Body of pancreas (tissue), 4 donors: Measurements from ENCODE around the gene CCNDBP1. TPM values are rescaled to one million over a fixed set of nuclear protein-coding genes. Genes with fewer than 3 reads are reported as not detected.

Experiments
- ATAC-seq: fragments of 150-250 bp; one replicate; pipeline ENCODE4 v1.9.1; 2016
- DNase-seq, 4 donors: peaks; one replicate each; pipeline ENCODE4 v3.0.0-alpha.2; 2019
- H3K27ac ChIP-seq, 4 donors: fragments of 200-600 bp; sonication (generic); 1 replicate in 3 of 4; 2 replicates in 1 of 4; pipeline versions ENCODE4 v1.5.1 to v1.6.1; 2016 to 2019; ENCODE audit warnings: mild to moderate bottlenecking in 1 of 4, mixed read lengths in 1 of 4, moderate library complexity in 1 of 4
- H3K27me3 ChIP-seq, 2 donors: fragments of 200-600 bp; sonication (generic); one replicate each; pipeline ENCODE4 v1.6.0; 2016; ENCODE audit warnings: mild to moderate bottlenecking in 1 of 2
- H3K36me3 ChIP-seq, 2 donors: fragments of 200-600 bp; sonication (generic); replicated peaks in 1 of 2; 2 replicates each; pipeline ENCODE4 v1.5.1; 2016; ENCODE audit warnings: low read depth in 2 of 2; ENCODE audit not compliant: insufficient read depth in 1 of 2
- H3K4me1 ChIP-seq: fragments of 200-600 bp; sonication (generic); one replicate; pipeline ENCODE4 v1.6.0; 2016
- H3K4me3 ChIP-seq, 2 donors: fragments of 200-600 bp; sonication (generic); 1 replicate in 1 of 2; 2 replicates in 1 of 2; pipeline ENCODE4 v1.5.1; 2016 to 2019
- H3K9me3 ChIP-seq, 3 donors: fragments of 200-600 bp; sonication (generic); 1 replicate in 2 of 3; 2 replicates in 1 of 3; pipeline ENCODE4 v1.5.1; 2016
- POLR2A ChIP-seq, 3 donors: fragments of 450-650 bp; IDR thresholded peaks; one replicate each; pipeline ENCODE4 v1.6.1; 2016; ENCODE audit warnings: antibody characterized with exemption in 3 of 3, mild to moderate bottlenecking in 2 of 3
- WGBS, 2 donors: methylation state at CpG; one replicate each; pipeline ENCODE4 v1.1.5; 2017; 5-methylcytosine and 5-hydroxymethylcytosine counted together
- intact Hi-C: fragments of 100-400 bp; cut with DNase I; formaldehyde crosslinking; loops from one replicate; pipeline ENCODE4 v1.15.1; 2023
- total RNA-seq, 2 donors: library from RNA; depleted of rRNA; stranded (reverse); fragments of >200 nt; gene quantifications; one replicate each; pipeline ENCODE4 v1.1.0, GENCODE V29; 2016
- TF ChIP-seq, protein P1 (sequence below), 7 experiments: fragments of 450-650 bp in 4 of 7; fragments of 200-600 bp in 3 of 7; sonication (generic) in 3 of 7; IDR thresholded peaks; one replicate each; pipeline ENCODE4 v1.5.1; 2016 to 2019; ENCODE audit warnings: antibody characterized with exemption in 7 of 7

The CCNDBP1 gene
- total RNA-seq, 2 donors from 2014 or later = 15.5 to 37.1 TPM

DNA sequence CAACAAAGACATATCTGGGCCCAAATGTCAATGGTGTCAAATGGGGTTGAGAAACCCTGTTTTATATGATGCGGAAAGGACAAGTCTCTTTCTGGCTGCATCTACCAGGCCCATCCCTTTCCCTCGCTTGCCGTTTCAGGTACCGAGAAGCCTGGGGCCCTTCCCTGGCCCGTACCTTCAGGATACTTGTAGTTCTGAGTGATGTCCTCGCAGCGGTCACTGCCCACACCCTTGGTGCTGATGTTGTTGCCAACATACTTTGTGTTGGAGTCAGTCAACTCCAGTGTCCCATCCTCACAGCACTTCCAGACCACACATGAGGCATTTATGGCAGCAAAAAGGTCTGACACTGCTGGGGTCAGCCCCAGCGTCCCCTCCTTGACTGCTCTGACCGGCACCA lies 21.8 kb downstream of the CCNDBP1 start:
- intact Hi-C loops = no loop called here
- no peak for DNase-seq
- TF ChIP-seq, protein P1, sequence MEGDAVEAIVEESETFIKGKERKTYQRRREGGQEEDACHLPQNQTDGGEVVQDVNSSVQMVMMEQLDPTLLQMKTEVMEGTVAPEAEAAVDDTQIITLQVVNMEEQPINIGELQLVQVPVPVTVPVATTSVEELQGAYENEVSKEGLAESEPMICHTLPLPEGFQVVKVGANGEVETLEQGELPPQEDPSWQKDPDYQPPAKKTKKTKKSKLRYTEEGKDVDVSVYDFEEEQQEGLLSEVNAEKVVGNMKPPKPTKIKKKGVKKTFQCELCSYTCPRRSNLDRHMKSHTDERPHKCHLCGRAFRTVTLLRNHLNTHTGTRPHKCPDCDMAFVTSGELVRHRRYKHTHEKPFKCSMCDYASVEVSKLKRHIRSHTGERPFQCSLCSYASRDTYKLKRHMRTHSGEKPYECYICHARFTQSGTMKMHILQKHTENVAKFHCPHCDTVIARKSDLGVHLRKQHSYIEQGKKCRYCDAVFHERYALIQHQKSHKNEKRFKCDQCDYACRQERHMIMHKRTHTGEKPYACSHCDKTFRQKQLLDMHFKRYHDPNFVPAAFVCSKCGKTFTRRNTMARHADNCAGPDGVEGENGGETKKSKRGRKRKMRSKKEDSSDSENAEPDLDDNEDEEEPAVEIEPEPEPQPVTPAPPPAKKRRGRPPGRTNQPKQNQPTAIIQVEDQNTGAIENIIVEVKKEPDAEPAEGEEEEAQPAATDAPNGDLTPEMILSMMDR (IDR thresholded peaks at IDR 0.05) = no peak
- no peak for TF ChIP-seq POLR2A (IDR thresholded peaks at IDR 0.05)

DNA sequence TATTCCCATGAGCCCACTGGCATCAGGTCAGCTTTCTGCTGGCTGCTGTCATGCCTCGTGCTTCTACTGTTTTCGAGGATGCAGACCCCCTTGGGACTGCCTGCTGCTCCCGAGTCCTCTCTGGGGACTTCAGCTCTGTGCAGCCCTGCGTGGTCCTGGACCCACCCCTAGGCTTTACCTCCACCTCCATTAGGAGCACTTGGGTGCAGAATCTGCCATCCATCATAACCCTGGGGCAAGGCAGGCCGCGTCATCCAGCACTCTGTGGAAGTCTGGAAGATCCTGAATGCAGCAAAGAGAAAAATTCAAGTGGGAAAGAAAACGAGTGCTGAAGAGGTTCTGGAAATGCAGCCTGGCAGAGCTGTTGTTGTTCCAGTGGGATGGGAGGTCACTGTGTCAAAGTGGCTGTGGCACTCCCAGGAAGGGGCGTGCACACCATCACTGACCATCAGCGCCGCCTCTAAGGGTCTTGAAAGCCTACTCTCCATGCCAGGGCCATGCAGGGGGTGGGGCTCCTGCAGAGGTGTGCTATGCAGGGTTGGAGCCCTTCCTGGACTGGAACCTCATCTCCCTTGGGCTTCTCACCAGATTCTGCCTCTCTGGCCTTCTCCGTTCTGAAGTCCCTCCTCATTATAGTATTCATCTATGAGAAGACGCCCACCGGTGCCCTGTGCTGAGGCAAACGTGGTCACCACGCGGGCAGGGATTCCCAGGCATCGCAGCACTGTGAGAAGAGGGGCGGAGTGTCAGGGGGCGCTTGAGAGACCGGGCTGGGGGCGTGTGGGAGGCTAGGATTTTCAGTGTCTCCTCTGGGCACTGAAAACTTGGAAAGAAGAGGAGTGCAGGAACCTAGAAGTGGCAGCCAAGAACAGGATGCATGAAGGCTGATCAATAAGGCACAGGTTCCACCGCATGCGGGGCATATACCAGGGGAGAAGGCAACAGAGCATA lies 23.1 kb downstream of the CCNDBP1 start:
- intact Hi-C loops = no loop called here
- TF ChIP-seq POLR2A (IDR thresholded peaks at IDR 0.05) = no peak
- TF ChIP-seq, protein P1 (IDR thresholded peaks at IDR 0.05) = no peak
- Histone ChIP-seq H3K9me3 (no peaks in the 10 kb centered on the region), H3K36me3 (no peaks in the 10 kb centered on the region), H3K27ac (no peak overlapping the region), H3K27me3 (peaks cover 0 to 9% of the 10 kb centered on the region in 2 donors), H3K4me1 (no peaks in the 10 kb centered on the region), H3K4me3 (no peak overlapping the region)
- no peak for ATAC-seq
- DNase-seq = no peak
- WGBS, 2 donors = 43 to 51% methylated on average over 18 to 21 of the region's 23 CpGs

More for the DNA sequence above, 21.8 kb downstream of the CCNDBP1 start:
- Histone ChIP-seq H3K9me3 (no peaks in the 10 kb centered on the region), H3K36me3 (no peaks in the 10 kb centered on the region), H3K4me3 (no peak overlapping the region), H3K4me1 (no peaks in the 10 kb centered on the region), H3K27ac (no peak overlapping the region), H3K27me3 (peaks cover 0 to 9% of the 10 kb centered on the region in 2 donors)
- 75 to 82% methylated on average over 5 to 9 of the region's 9 CpGs for WGBS, 2 donors
- no peak for ATAC-seq

DNA sequence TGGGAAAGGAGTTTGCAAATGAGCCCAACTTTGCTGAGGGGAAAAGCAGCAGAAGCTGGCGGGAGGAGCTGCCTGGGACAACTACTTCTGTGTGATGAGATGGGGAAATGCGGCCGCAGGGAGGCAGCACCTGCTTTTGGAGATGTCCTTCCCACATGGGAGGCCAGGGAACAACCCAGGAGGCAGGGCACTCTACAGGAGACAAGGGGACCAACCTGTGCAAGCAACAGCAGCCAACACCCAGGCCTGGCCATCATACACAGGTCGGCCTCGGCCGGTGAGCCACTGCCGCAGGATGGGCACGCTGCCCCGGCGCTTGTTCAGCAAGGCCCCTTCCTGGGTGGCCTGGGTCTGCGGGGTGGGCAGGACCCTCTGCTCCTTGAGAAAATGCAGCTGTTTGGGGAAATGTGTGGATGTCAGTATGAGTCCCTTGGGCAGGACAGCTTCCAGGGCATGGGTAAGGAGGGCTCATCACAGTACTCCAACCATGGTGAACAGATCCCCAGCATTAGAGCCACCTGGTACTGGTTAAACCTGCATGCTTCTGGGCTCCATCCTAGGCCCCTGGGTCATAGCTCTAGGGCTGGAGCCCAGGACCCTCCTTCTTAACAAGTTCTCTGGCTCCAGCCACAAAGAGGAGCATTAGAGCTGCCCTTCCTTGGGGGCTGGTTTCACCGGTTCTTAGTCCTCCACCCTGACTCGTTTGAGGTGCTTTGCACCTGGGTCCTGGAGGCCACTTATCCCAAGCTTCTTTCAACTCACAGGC lies 24.0 kb downstream of the CCNDBP1 start:
- Histone ChIP-seq H3K36me3 (no peaks in the 10 kb centered on the region), H3K4me1 (no peaks in the 10 kb centered on the region), H3K9me3 (no peaks in the 10 kb centered on the region), H3K27ac (no peak overlapping the region), H3K4me3 (no peak overlapping the region), H3K27me3 (peaks cover 0 to 9% of the 10 kb centered on the region in 2 donors)
- intact Hi-C loops = no loop called here
- DNase-seq (peak in 2 of 4 donors; percentile 13 to 34), ATAC-seq (no peak)
- TF ChIP-seq, protein P1 (IDR thresholded peaks at IDR 0.05) = peak in 2 of 7 experiments; percentile 2 to 5
- TF ChIP-seq POLR2A (IDR thresholded peaks at IDR 0.05) = no peak
- 23 to 57% methylated on average over 3 to 13 of the region's 13 CpGs for WGBS, 2 donors

DNA sequence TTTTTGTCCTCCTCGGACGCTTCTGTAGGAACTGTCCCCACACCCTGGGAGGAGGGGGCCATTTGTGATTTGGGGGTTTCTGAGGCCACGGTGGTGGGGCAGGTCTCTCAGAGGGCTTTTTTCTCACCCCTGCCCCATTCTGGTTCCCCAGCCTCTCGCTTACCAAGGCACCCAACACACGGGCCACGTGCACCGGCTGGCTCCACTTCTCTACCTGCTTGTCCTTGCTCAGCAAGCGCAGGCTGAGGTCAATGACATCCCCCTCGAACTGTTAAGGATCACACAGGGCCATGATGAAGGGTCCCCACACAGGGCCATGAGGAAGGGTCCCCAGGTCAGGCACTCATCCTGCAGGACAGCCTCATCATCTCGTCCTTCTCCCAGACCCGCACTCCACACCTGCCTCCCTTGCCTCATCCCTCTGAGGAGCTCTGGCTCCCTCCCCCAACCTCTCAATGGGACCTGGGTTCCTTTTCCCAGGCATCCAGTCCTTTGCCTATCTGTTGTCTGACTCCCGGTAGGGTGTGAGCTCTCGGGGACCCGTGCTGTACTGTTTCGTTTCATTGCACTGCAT lies 25.1 kb downstream of the CCNDBP1 start:
- H3K4me1 ChIP-seq = no peaks in the 10 kb centered on the region
- no peak for ATAC-seq
- intact Hi-C loops = no loop called here
- peaks cover 0 to 9% of the 10 kb centered on the region in 2 donors for H3K27me3 ChIP-seq
- no peak overlapping the region for H3K27ac ChIP-seq
- 64 to 72% methylated on average over 15 of the region's 15 CpGs for whole genome bisulfite sequencing, 2 donors
- TF ChIP-seq, protein P1 (IDR thresholded peaks at IDR 0.05) = no peak
- TF ChIP-seq POLR2A (IDR thresholded peaks at IDR 0.05) = no peak
- H3K9me3 ChIP-seq = no peaks in the 10 kb centered on the region
- no peak for DNase-seq
- no peaks in the 10 kb centered on the region for H3K36me3 ChIP-seq
- H3K4me3 ChIP-seq = no peak overlapping the region
